ENCODE data around the gene DPYD.
"Not testable (repeated sequence)": the region's sequence is repeated elsewhere in the genome, so short reads cannot be mapped to it uniquely, and the experiment has no call there.

The DPYD gene

GRCh38 chr1:97247196-97247595, 673.6 kb downstream of the DPYD start:
- no peaks in the 10 kb centered on the region for H3K4me1 ChIP-seq (ENCODE audit: insufficient read depth, low read length)
- no peaks in the 10 kb centered on the region for H3K9me3 ChIP-seq (ENCODE audit: insufficient read depth, low read depth, low read length)
- no peaks in the 10 kb centered on the region for H3K36me3 ChIP-seq (ENCODE audit: insufficient read depth, low read length)
- H3K27me3 ChIP-seq (ENCODE audit: insufficient read depth, low read length), result no peaks in the 10 kb centered on the region
- no peak overlapping the region for H3K9ac ChIP-seq (ENCODE audit: low read depth, low read length)
- H3K4me3 ChIP-seq (ENCODE audit: low read length), result no peak overlapping the region
- no peak overlapping the region for H3K27ac ChIP-seq (ENCODE audit: low read depth, low read length)

- no peaks in the 10 kb centered on the region for H3K9me3 ChIP-seq (ENCODE audit: insufficient read depth, low read depth, low read length)
- H3K36me3 ChIP-seq (ENCODE audit: insufficient read depth, low read length), result no peaks in the 10 kb centered on the region
- H3K9ac ChIP-seq (ENCODE audit: low read depth, low read length), result no peak overlapping the region
- no peaks in the 10 kb centered on the region for H3K4me1 ChIP-seq (ENCODE audit: insufficient read depth, low read length)
- no peaks in the 10 kb centered on the region for H3K27me3 ChIP-seq (ENCODE audit: insufficient read depth, low read length)
- no peak overlapping the region for H3K27ac ChIP-seq (ENCODE audit: low read depth, low read length)
- WGBS, result 95% methylated on average over 1 of the region's 1 CpG
- no peak overlapping the region for H3K4me3 ChIP-seq (ENCODE audit: low read length)
Observed at GRCh38 chr1:97245682-97246081, 675.2 kb downstream of the DPYD start.

GRCh38 chr1:97245026-97245425, 675.8 kb downstream of the DPYD start:
- WGBS, result 98% methylated on average over 2 of the region's 4 CpGs
- no peaks in the 10 kb centered on the region for H3K9me3 ChIP-seq (ENCODE audit: insufficient read depth, low read depth, low read length)
- H3K9ac ChIP-seq (ENCODE audit: low read depth, low read length), result no peak overlapping the region
- no peaks in the 10 kb centered on the region for H3K36me3 ChIP-seq (ENCODE audit: insufficient read depth, low read length)
- no peak overlapping the region for H3K4me3 ChIP-seq (ENCODE audit: low read length)
- H3K27me3 ChIP-seq (ENCODE audit: insufficient read depth, low read length), result no peaks in the 10 kb centered on the region
- H3K27ac ChIP-seq (ENCODE audit: low read depth, low read length), result no peak overlapping the region
- H3K4me1 ChIP-seq (ENCODE audit: insufficient read depth, low read length), result no peaks in the 10 kb centered on the region

GRCh38 chr1:97243973-97244560, 676.8 kb downstream of the DPYD start:
- Histone ChIP-seq H3K4me3 (ENCODE audit: low read length) (no peak overlapping the region), H3K27ac (ENCODE audit: low read depth, low read length) (no peak overlapping the region), H3K9ac (ENCODE audit: low read depth, low read length) (no peak overlapping the region), H3K36me3 (ENCODE audit: insufficient read depth, low read length) (no peaks in the 10 kb centered on the region), H3K4me1 (ENCODE audit: insufficient read depth, low read length) (no peaks in the 10 kb centered on the region), H3K9me3 (ENCODE audit: insufficient read depth, low read depth, low read length) (no peaks in the 10 kb centered on the region), H3K27me3 (ENCODE audit: insufficient read depth, low read length) (no peaks in the 10 kb centered on the region)
- WGBS, result 100% methylated on average over 2 of the region's 2 CpGs

GRCh38 chr1:97238816-97239215, 682.0 kb downstream of the DPYD start:
- H3K9me3 ChIP-seq (ENCODE audit: insufficient read depth, low read depth, low read length), result no peaks in the 10 kb centered on the region
- no peak overlapping the region for H3K9ac ChIP-seq (ENCODE audit: low read depth, low read length)
- no peaks in the 10 kb centered on the region for H3K36me3 ChIP-seq (ENCODE audit: insufficient read depth, low read length)
- WGBS, result 90% methylated on average over 3 of the region's 3 CpGs
- H3K27me3 ChIP-seq (ENCODE audit: insufficient read depth, low read length), result no peaks in the 10 kb centered on the region
- no peak overlapping the region for H3K27ac ChIP-seq (ENCODE audit: low read depth, low read length)
- no peak overlapping the region for H3K4me3 ChIP-seq (ENCODE audit: low read length)
- H3K4me1 ChIP-seq (ENCODE audit: insufficient read depth, low read length), result no peaks in the 10 kb centered on the region

- H3K36me3 ChIP-seq (ENCODE audit: insufficient read depth, low read length); H3K27me3 ChIP-seq (ENCODE audit: insufficient read depth, low read length); H3K4me1 ChIP-seq (ENCODE audit: insufficient read depth, low read length); H3K4me3 ChIP-seq (ENCODE audit: low read length); H3K9me3 ChIP-seq (ENCODE audit: insufficient read depth, low read depth, low read length); H3K9ac ChIP-seq (ENCODE audit: low read depth, low read length); H3K27ac ChIP-seq (ENCODE audit: low read depth, low read length): not testable (repeated sequence)
- 93% methylated on average over 2 of the region's 2 CpGs for WGBS
Observed at GRCh38 chr1:97231354-97231753, 689.5 kb downstream of the DPYD start.

- Histone ChIP-seq H3K27me3 (ENCODE audit: insufficient read depth, low read length) (no peaks in the 10 kb centered on the region), H3K27ac (ENCODE audit: low read depth, low read length) (no peak overlapping the region), H3K9ac (ENCODE audit: low read depth, low read length) (no peak overlapping the region), H3K36me3 (ENCODE audit: insufficient read depth, low read length) (no peaks in the 10 kb centered on the region), H3K9me3 (ENCODE audit: insufficient read depth, low read depth, low read length) (no peaks in the 10 kb centered on the region), H3K4me1 (ENCODE audit: insufficient read depth, low read length) (no peaks in the 10 kb centered on the region), H3K4me3 (ENCODE audit: low read length) (no peak overlapping the region)
- 96% methylated on average over 2 of the region's 2 CpGs for WGBS
Observed at GRCh38 chr1:97212671-97213070, 708.2 kb downstream of the DPYD start.

GRCh38 chr1:97210307-97210706, 710.5 kb downstream of the DPYD start:
- no peaks in the 10 kb centered on the region for H3K36me3 ChIP-seq (ENCODE audit: insufficient read depth, low read length)
- no peak overlapping the region for H3K9ac ChIP-seq (ENCODE audit: low read depth, low read length)
- no peaks in the 10 kb centered on the region for H3K27me3 ChIP-seq (ENCODE audit: insufficient read depth, low read length)
- no peaks in the 10 kb centered on the region for H3K9me3 ChIP-seq (ENCODE audit: insufficient read depth, low read depth, low read length)
- H3K27ac ChIP-seq (ENCODE audit: low read depth, low read length), result no peak overlapping the region
- H3K4me3 ChIP-seq (ENCODE audit: low read length), result no peak overlapping the region
- 100% methylated on average over 1 of the region's 1 CpG for WGBS
- H3K4me1 ChIP-seq (ENCODE audit: insufficient read depth, low read length), result no peaks in the 10 kb centered on the region

- no peak overlapping the region for H3K27ac ChIP-seq (ENCODE audit: low read depth, low read length)
- no peaks in the 10 kb centered on the region for H3K9me3 ChIP-seq (ENCODE audit: insufficient read depth, low read depth, low read length)
- no peaks in the 10 kb centered on the region for H3K36me3 ChIP-seq (ENCODE audit: insufficient read depth, low read length)
- no peaks in the 10 kb centered on the region for H3K4me1 ChIP-seq (ENCODE audit: insufficient read depth, low read length)
- WGBS, result no CpG with 5 or more reads among the region's 3 CpGs
- no peak overlapping the region for H3K4me3 ChIP-seq (ENCODE audit: low read length)
- H3K27me3 ChIP-seq (ENCODE audit: insufficient read depth, low read length), result no peaks in the 10 kb centered on the region
- no peak overlapping the region for H3K9ac ChIP-seq (ENCODE audit: low read depth, low read length)
Observed at GRCh38 chr1:97209381-97209957, 711.4 kb downstream of the DPYD start.

GRCh38 chr1:97207868-97208267, 713.0 kb downstream of the DPYD start:
- Histone ChIP-seq H3K36me3 (ENCODE audit: insufficient read depth, low read length) (no peaks in the 10 kb centered on the region), H3K27ac (ENCODE audit: low read depth, low read length) (no peak overlapping the region), H3K27me3 (ENCODE audit: insufficient read depth, low read length) (no peaks in the 10 kb centered on the region), H3K4me1 (ENCODE audit: insufficient read depth, low read length) (0 out of 2 replicates have a peak, but pooled peaks cover 3% of the 10 kb centered on the region), H3K9ac (ENCODE audit: low read depth, low read length) (no peak overlapping the region), H3K9me3 (ENCODE audit: insufficient read depth, low read depth, low read length) (no peaks in the 10 kb centered on the region), H3K4me3 (ENCODE audit: low read length) (no peak overlapping the region)

- H3K9me3 ChIP-seq (ENCODE audit: insufficient read depth, low read depth, low read length), result no peaks in the 10 kb centered on the region
- no peak overlapping the region for H3K9ac ChIP-seq (ENCODE audit: low read depth, low read length)
- no peaks in the 10 kb centered on the region for H3K27me3 ChIP-seq (ENCODE audit: insufficient read depth, low read length)
- WGBS, result 87% methylated on average over 1 of the region's 1 CpG
- H3K27ac ChIP-seq (ENCODE audit: low read depth, low read length), result no peak overlapping the region
- H3K4me3 ChIP-seq (ENCODE audit: low read length), result no peak overlapping the region
- H3K4me1 ChIP-seq (ENCODE audit: insufficient read depth, low read length), result 0 out of 2 replicates have a peak, but pooled peaks cover 9% of the 10 kb centered on the region
- no peaks in the 10 kb centered on the region for H3K36me3 ChIP-seq (ENCODE audit: insufficient read depth, low read length)
Observed at GRCh38 chr1:97204468-97204867, 716.4 kb downstream of the DPYD start.
